PC-9 (cell line): ENCODE measurements around the gene PARP2. TPM values are rescaled to one million over a fixed set of nuclear protein-coding genes. Genes with fewer than 3 reads are reported as not detected.

Experiments used
- BruUV-seq: library from RNA; stranded (reverse); fragments of 400-500 nt; replicated peaks from 2 replicates; lab custom pipeline; 2021; lab: Mats Ljungman, UMichigan
- CTCF ChIA-PET: fragments of 300-600 bp; sonication (Branson Sonifier 250); formaldehyde crosslinking; loops from one replicate; lab custom pipeline; 2022; ENCODE audit warnings: antibody characterized with exemption; lab: Charles Lee
- POLR2A ChIA-PET: fragments of 300-600 bp; sonication (Branson Sonifier 250); formaldehyde crosslinking; loops from one replicate; lab custom pipeline; 2022; ENCODE audit warnings: antibody characterized with exemption; ENCODE audit not compliant: unreplicated experiment; lab: Charles Lee
- DNase-seq, 2 experiments: peaks; one replicate each; pipeline versions ENCODE4 v3.0.0 to v3.0.0-alpha.2; 2015 to 2022; ENCODE audit warnings: mixed read lengths in 1 of 2
- H2AFZ ChIP-seq: fragments of 200-600 bp; sonication (generic); 2 replicates; pipeline ENCODE4 v1.8.1; 2017; ENCODE audit warnings: antibody characterized with exemption
- H3F3A ChIP-seq: fragments of 200-600 bp; sonication (generic); 2 replicates; pipeline ENCODE4 v1.8.1; 2017; ENCODE audit warnings: antibody characterized with exemption, mild to moderate bottlenecking, low read depth; ENCODE audit not compliant: insufficient read depth
- H3K27ac ChIP-seq: fragments of 200-600 bp; sonication (generic); 2 replicates; pipeline ENCODE4 v1.6.1; 2016; ENCODE audit warnings: mixed run types
- H3K27me3 ChIP-seq: fragments of 200-600 bp; sonication (generic); 2 replicates; pipeline ENCODE4 v1.6.1; 2016; ENCODE audit warnings: low read depth, mixed run types; ENCODE audit not compliant: insufficient read depth
- H3K36me3 ChIP-seq: fragments of 200-600 bp; sonication (generic); 2 replicates; pipeline ENCODE4 v1.6.1; 2016; ENCODE audit warnings: low read depth, mixed run types
- H3K4me1 ChIP-seq: fragments of 200-600 bp; sonication (generic); replicated peaks from 2 replicates; pipeline ENCODE4 v1.6.1; 2016; ENCODE audit warnings: mixed run types; ENCODE audit not compliant: insufficient read depth
- H3K4me2 ChIP-seq: fragments of 200-600 bp; sonication (generic); 2 replicates; pipeline ENCODE4 v1.6.1; 2017; ENCODE audit warnings: mixed run types
- H3K4me3 ChIP-seq: fragments of 200-600 bp; sonication (generic); 2 replicates; pipeline ENCODE4 v1.6.1; 2016; ENCODE audit warnings: mixed run types
- H3K79me2 ChIP-seq: fragments of 200-600 bp; sonication (generic); 2 replicates; pipeline ENCODE4 v1.6.1; 2017; ENCODE audit warnings: low read depth, mixed run types
- H3K9me2 ChIP-seq: fragments of 200-600 bp; sonication (generic); 2 replicates; pipeline ENCODE4 v1.8.1; 2017; ENCODE audit warnings: mild to moderate bottlenecking; ENCODE audit not compliant: insufficient read depth
- H3K9me3 ChIP-seq: fragments of 200-600 bp; sonication (generic); 2 replicates; pipeline ENCODE4 v1.8.1; 2016; ENCODE audit warnings: low read depth; ENCODE audit not compliant: insufficient read depth
- H4K20me1 ChIP-seq: fragments of 200-600 bp; sonication (generic); 2 replicates; pipeline ENCODE4 v1.8.1; 2017; ENCODE audit not compliant: insufficient read depth
- EZH2 ChIP-seq: fragments of 200-600 bp; sonication (generic); IDR thresholded peaks from 2 replicates; pipeline ENCODE4 v1.8.0; 2017; ENCODE audit warnings: antibody characterized with exemption, low read depth
- intact Hi-C: fragments of 100-400 bp; cut with micrococcal nuclease; formaldehyde crosslinking; loops from one replicate; pipeline ENCODE4 v1.10.0; 2022; ENCODE audit not compliant: unreplicated experiment
- total RNA-seq: library from RNA; stranded (reverse); gene quantifications from 2 replicates; pipeline ENCODE4 v1.2.3, GENCODE V29; 2021
- TF ChIP-seq, protein P1 (sequence below): fragments of 200-600 bp; sonication (generic); conservative IDR thresholded peaks from 2 replicates; pipeline ENCODE4 v1.6.1; 2017; ENCODE audit warnings: mixed run types, antibody characterized with exemption, mild to moderate bottlenecking, moderate library complexity

The PARP2 gene
- total RNA-seq, 1 experiment from 2014 or later, result 22.1 TPM

DNA sequence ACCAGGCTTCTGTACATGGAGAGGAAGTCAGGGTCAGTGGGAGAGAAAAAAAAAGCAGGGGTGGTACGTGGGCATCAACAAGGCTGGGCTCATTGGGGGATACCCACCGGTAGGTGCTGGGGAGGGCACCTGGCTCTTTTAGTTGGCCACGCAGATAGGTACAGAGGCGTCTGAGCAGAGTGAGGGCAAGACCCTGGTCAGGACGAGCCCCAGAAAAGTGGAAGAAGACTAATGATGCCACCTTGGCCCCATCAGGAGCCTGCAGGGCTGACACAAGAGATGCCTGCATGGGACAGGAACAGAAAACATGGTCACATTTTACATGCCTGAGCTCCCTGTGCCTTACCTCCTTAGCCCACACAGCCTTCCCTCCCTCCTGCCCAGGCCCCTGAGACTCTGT is 40.2 kb downstream of the PARP2 start:
- Histone ChIP-seq H3F3A (no peaks in the 10 kb centered on the region), H3K9me3 (no peaks in the 10 kb centered on the region)

DNA sequence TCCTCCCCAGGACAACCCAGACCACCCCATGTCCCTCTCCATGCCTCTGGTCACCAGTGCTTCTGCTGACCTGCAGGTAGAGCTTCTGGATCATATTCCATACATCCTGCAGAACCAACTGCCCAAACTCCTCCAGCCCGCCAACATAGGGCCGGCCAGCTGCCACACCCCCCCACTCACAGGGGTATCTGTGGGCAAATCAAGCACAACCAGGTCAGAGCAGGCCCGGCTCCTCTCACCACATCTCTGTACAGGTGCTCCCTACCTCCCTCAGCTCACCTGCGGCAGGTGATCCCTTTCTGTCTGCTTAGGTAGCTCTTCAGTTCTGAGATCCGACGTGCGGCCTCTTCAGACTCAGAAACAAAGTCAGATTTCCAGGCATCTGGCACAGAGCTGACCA is 40.9 kb downstream of the PARP2 start:
- no peak overlapping the region for H3K4me3 ChIP-seq
- no peaks in the 10 kb centered on the region for H3K36me3 ChIP-seq
- no peaks in the 10 kb centered on the region for H3F3A ChIP-seq
- no peak overlapping the region for H3K27ac ChIP-seq
- no peak overlapping the region for H2AFZ ChIP-seq
- no peak overlapping the region for H3K4me2 ChIP-seq
- H3K9me3 ChIP-seq, result no peaks in the 10 kb centered on the region
- H3K4me1 ChIP-seq, result no peaks in the 10 kb centered on the region
- CTCF ChIA-PET, result no interaction called here
- no peak for DNase-seq
- no peaks in the 10 kb centered on the region for H3K9me2 ChIP-seq
- H4K20me1 ChIP-seq, result no peaks in the 10 kb centered on the region
- no peaks in the 10 kb centered on the region for H3K27me3 ChIP-seq
- H3K79me2 ChIP-seq, result no peaks in the 10 kb centered on the region
- POLR2A ChIA-PET, result no interaction called here
- no TSS peak for BruUV-seq
- TF ChIP-seq, protein P1, sequence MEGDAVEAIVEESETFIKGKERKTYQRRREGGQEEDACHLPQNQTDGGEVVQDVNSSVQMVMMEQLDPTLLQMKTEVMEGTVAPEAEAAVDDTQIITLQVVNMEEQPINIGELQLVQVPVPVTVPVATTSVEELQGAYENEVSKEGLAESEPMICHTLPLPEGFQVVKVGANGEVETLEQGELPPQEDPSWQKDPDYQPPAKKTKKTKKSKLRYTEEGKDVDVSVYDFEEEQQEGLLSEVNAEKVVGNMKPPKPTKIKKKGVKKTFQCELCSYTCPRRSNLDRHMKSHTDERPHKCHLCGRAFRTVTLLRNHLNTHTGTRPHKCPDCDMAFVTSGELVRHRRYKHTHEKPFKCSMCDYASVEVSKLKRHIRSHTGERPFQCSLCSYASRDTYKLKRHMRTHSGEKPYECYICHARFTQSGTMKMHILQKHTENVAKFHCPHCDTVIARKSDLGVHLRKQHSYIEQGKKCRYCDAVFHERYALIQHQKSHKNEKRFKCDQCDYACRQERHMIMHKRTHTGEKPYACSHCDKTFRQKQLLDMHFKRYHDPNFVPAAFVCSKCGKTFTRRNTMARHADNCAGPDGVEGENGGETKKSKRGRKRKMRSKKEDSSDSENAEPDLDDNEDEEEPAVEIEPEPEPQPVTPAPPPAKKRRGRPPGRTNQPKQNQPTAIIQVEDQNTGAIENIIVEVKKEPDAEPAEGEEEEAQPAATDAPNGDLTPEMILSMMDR, result no peak
- no peak for TF ChIP-seq EZH2
- intact Hi-C loops, result no loop called here

More for the DNA sequence above, 40.2 kb downstream of the PARP2 start:
- TF ChIP-seq EZH2, result no peak
- TF ChIP-seq, protein P1, result no peak
- no peaks in the 10 kb centered on the region for H3K79me2 ChIP-seq
- BruUV-seq, result no TSS peak
- CTCF ChIA-PET, result no interaction called here
- no peak overlapping the region for H3K27ac ChIP-seq
- no peaks in the 10 kb centered on the region for H3K4me1 ChIP-seq
- H2AFZ ChIP-seq, result no peak overlapping the region
- no peak overlapping the region for H3K4me2 ChIP-seq
- no peaks in the 10 kb centered on the region for H3K27me3 ChIP-seq
- no peaks in the 10 kb centered on the region for H3K9me2 ChIP-seq
- no peaks in the 10 kb centered on the region for H4K20me1 ChIP-seq
- POLR2A ChIA-PET, result no interaction called here
- no peak overlapping the region for H3K4me3 ChIP-seq
- no peaks in the 10 kb centered on the region for H3K36me3 ChIP-seq
- intact Hi-C loops, result no loop called here
- no peak for DNase-seq

DNA sequence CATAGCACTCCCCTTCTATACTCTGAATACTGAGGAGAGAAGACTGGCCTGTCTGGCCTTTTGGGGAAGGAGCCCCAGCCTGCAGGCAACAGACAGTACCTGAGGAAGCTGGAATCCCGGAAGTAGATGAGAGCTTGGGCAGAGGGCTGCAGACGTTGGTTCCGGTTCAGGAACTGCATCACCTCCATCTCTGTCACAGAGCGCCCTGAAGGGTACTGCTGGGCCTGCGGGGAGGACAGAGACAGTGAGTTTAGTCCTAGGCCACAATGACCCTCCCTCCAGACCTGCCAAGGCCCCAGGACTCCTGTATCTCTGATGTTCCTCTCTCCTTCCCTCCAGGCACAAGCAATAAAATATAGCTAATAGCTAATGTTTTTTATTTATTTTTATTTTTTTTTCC is 41.5 kb downstream of the PARP2 start:
- Histone ChIP-seq H3F3A (no peaks in the 10 kb centered on the region), H3K9me2 (no peaks in the 10 kb centered on the region), H3K9me3 (no peaks in the 10 kb centered on the region), H3K4me1 (no peaks in the 10 kb centered on the region), H2AFZ (no peak overlapping the region), H3K79me2 (no peaks in the 10 kb centered on the region), H4K20me1 (no peaks in the 10 kb centered on the region), H3K27ac (no peak overlapping the region), H3K4me3 (no peak overlapping the region), H3K36me3 (no peaks in the 10 kb centered on the region), H3K4me2 (no peak overlapping the region), H3K27me3 (no peaks in the 10 kb centered on the region)
- intact Hi-C loops, result no loop called here
- no peak for TF ChIP-seq EZH2
- TF ChIP-seq, protein P1, result no peak
- ChIA-PET CTCF (no interaction called here), POLR2A (no interaction called here)
- no peak for DNase-seq
- no TSS peak for BruUV-seq
